HFF-Myc (cell line): ENCODE measurements around the gene ADAP1.
"Not testable (repeated sequence)": the region's sequence is repeated elsewhere in the genome, so short reads cannot be mapped to it uniquely, and the experiment has no call there.

Experiments
- DNase-seq: peaks from one replicate; pipeline ENCODE4 v3.0.0-alpha.2; 2011; ENCODE audit warnings: low read depth; ENCODE audit errors: extremely low read depth
- H3K4me3 ChIP-seq: replicated peaks from 2 replicates; pipeline ENCODE4 v1.5.1; 2011; ENCODE audit warnings: low read depth, mild to moderate bottlenecking, control low read depth, low read length
- TF ChIP-seq, protein P1 (sequence below): IDR thresholded peaks from 2 replicates; pipeline ENCODE4 v1.5.1; 2012; ENCODE audit warnings: mild to moderate bottlenecking, low read depth, low read length, control low read depth; ENCODE audit errors: missing control alignments

ADAP1 gene

DNA sequence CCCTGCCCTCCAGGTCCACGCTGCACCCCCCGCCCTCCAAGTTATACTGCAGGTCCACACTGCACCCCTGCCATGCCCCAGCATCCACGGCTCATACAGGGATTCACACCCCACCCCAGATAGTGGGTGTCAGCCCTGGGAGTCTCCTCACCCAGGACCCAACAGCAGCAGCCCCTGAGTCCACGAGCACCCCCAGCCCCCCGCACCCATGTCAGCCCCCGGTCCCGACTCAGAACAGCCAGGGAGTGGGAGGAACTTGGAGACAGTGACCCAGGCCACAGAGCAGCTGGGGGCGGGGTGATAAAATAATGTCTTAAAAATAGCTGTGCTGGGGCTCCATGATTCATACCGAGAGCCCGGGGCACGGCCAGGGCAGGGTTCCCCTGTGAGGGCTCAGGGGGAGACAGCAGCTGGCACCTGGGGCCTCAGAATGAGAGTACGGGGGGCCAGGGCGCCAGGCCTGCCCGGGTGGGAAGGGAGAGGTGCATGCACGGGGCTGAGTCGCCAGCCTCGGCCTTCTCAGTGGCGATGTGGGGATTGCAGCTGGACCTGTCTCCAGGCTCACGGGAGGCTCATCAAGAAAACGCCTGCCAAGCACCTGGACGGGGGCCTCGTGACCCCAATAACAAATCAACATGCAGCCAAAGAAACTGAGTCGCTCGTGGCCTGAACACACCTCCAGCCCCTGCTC, 29.8 kb downstream of the ADAP1 start:
- no peak overlapping the region for H3K4me3 ChIP-seq
- no peak for DNase-seq
- TF ChIP-seq, protein P1, sequence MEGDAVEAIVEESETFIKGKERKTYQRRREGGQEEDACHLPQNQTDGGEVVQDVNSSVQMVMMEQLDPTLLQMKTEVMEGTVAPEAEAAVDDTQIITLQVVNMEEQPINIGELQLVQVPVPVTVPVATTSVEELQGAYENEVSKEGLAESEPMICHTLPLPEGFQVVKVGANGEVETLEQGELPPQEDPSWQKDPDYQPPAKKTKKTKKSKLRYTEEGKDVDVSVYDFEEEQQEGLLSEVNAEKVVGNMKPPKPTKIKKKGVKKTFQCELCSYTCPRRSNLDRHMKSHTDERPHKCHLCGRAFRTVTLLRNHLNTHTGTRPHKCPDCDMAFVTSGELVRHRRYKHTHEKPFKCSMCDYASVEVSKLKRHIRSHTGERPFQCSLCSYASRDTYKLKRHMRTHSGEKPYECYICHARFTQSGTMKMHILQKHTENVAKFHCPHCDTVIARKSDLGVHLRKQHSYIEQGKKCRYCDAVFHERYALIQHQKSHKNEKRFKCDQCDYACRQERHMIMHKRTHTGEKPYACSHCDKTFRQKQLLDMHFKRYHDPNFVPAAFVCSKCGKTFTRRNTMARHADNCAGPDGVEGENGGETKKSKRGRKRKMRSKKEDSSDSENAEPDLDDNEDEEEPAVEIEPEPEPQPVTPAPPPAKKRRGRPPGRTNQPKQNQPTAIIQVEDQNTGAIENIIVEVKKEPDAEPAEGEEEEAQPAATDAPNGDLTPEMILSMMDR = no peak

DNA sequence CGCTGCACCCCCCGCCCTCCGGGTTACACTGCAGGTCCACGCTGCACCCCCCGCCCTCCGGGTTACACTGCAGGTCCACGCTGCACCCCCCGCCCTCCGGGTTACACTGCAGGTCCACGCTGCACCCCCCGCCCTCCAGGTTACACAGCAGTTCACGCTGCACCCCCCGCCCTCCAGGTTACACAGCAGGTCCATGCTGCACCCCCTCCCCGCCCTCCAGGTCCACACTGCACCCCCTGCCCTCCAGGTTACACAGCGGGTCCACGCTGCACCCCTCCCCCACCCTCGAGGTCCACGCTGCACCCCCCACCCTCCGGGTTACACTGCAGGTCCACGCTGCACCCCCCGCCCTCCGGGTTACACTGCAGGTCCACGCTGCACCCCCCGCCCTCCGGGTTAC, 30.4 kb downstream of the ADAP1 start:
- H3K4me3 ChIP-seq, DNase-seq: not testable (repeated sequence)

DNA sequence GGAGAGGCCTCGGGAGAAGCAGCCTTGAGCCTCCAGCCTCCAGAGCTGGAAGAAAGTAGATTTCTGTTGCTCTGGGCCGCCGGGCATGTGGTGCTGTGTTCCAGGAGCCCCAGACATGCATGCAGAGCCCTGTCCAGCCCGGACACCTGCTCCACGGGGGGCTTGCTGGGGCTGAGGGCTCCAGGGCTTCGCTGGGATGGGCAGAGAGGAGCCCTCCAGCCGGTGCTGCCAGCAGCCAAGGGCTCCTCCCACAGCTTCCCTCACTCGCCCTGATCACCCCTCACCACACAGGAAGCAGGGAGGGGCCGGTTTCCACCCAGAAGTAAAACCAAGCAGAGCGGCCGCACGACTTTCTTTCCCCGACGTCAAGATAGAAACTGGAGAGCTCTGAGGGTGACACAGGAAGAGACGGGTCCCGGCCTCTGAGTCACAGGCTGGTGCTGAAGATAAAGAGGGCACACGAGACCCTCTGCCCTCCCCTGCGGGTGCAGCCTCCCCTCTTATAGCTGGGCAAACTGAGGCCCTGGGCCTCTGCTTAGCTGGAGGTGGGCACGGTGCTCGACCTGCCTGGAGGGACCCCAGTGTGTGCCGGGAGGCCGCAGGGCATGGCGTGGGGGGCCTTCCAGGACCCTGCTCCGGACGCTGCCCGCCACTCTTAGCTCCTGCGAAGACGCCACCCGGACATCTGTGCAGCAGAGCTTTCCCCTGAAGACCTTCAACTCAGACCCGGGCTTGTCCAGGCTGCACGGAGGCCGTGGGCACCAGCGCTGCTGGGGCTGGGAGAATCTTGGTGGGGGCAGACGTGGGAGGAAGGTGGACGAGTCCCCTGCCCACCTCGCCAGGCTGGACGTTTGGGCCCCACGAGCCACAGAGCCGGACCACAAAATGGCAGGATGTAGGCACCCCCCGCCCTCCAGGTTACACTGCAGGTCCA, 31.1 kb downstream of the ADAP1 start:
- DNase-seq = no peak
- TF ChIP-seq, protein P1 = no peak
- H3K4me3 ChIP-seq = no peak overlapping the region

DNA sequence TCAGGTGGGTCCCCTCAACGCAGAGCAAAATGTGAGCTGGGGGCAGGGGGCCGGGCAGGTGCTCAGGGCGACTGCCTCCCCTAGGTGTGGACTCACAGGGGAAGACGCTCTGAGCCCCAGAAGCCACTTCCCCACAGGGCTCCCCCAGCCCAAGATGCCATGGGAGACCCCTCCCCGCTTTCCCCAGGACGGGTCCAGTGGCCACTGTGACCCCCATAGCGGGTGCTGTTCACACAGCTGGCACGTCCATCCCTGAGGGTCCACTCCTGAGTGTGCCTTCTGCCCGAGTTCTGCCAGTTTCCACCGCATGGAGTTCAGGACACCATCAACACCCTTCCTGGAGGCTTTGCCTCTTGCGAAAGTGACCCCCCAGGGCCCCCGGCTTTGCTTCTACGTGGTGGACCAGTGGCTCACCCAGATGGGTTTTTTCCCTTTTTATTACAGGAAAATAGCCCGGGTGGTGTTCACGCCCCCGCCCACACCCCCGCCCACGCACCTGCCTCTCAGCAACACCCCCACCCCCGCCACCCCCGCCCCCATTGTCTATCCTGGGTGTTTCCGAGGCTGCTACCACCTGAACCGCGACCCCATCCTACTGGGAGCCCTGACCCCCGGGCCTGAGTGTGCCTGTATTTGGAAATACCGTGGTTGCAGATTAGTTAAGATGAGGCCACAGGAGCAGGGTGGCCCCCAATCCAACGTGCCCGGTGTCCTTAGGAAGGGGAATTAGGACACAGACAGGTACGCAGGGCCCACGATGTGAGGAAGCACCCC, 32.0 kb downstream of the ADAP1 start:
- H3K4me3 ChIP-seq = no peak overlapping the region
- DNase-seq = no peak
- TF ChIP-seq, protein P1 = no peak

DNA sequence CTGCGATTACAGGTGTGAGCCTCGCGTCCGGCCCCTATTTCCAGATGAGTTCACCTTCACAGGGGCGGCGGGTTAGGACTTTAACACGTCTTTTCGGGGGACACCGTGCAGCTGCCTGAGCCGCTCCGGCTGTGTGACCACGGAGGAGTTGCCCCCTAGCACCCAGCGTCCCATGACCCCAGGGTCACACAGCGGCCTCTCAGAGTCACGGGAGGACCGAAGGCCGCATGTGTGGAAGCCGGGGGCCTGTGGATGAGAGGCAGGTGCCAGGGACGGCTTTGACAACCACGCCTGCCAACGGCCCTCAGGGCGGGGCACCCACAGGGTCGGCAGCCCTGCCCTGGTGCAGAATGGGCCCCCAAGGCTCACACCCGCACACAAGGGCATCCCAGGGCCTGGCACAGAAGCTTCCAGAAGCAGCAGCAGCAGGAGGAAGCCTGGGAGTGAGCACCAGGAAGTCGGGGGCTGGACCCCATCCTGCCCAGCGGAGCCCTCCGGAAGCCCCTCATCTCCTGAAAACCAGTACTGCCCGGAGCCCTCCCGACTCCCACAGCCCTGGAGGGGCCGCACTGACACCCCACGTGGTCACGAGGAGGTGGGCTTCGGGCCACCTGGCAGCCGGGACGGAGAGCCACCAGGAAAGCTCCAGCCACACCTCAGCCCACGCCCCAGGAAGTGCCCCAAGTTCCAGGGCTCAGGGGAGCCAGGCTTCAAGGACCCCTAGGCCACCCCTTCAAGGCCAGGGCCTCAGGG, 32.7 kb downstream of the ADAP1 start:
- H3K4me3 ChIP-seq = no peak overlapping the region
- no peak for DNase-seq
- TF ChIP-seq, protein P1 = no peak

DNA sequence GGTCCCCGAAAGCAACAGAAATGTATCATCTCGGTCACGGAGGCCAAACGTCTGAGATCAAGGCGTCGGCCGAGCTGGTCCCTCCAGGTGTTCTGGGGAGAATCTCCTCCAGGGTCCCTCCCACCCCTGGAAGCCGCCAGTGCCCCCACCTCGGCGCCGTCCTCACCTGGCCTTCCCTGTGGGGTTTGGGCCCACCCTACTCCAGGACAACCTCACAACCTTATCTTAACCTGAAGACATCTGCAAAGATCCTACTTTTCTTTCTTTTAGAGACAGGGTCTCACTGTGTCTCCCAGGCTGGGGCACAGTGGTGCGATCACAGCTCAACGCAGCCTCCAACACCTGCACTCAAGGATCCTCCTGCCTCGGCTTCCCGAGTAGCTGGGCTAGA, 33.4 kb downstream of the ADAP1 start:
- TF ChIP-seq, protein P1 = no peak
- H3K4me3 ChIP-seq = no peak overlapping the region
- no peak for DNase-seq
